Liver (tissue), 3 donors: ENCODE data around the gene ZNF438.

Source experiments
- JUND ChIP-seq, 2 donors: IDR thresholded peaks; 2 replicates each; pipeline ENCODE4 v1.6.1; 2016; ENCODE audit warnings: antibody characterized with exemption in 2 of 2
- NR2F2 ChIP-seq: IDR thresholded peaks from 2 replicates; pipeline ENCODE4 v1.6.1; 2016; ENCODE audit warnings: antibody characterized with exemption
- SP1 ChIP-seq: IDR thresholded peaks from 2 replicates; pipeline ENCODE4 v1.6.1; 2018; ENCODE audit warnings: antibody characterized with exemption, mild to moderate bottlenecking
- TF ChIP-seq, protein P1 (sequence below): fragments of 150-350 bp; IDR thresholded peaks from 2 replicates; pipeline ENCODE4 v1.5.1; 2017; ENCODE audit warnings: improper control_type of control experiment, low read depth, low read length; ENCODE audit not compliant: missing input control
- TF ChIP-seq, protein P2 (sequence below): IDR thresholded peaks from 2 replicates; pipeline ENCODE4 v1.6.1; 2016; ENCODE audit warnings: antibody characterized with exemption, mild to moderate bottlenecking
- TF ChIP-seq, protein P3 (sequence below): IDR thresholded peaks from 2 replicates; pipeline ENCODE4 v1.6.1; 2016; ENCODE audit warnings: antibody characterized with exemption
- donor health status: healthy.
- donor health status: healthy.

DNA sequence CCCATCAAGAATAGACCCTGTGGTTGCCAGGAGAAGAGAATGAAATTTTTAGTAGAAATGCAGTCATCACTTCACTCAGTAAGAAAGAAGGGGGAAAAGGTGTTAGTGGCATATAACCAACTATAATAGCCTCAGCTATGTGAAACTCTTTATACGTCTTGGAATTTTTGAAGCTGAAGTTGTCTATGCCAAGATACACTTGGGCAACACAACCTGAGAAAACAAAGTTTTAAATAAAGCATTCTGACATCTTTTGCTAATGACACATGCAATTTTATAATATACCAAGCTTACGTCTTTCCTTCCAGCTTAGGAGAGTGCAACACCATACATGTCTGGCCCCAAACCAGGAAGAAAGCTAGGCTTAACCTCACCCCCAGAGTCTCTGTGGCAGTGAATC, 40.8 kb upstream of the ZNF438 start:
- TF ChIP-seq NR2F2 (no peak), SP1 (no peak), JUND (IDR thresholded peaks at IDR 0.05) (no peak)
- TF ChIP-seq, protein P1, sequence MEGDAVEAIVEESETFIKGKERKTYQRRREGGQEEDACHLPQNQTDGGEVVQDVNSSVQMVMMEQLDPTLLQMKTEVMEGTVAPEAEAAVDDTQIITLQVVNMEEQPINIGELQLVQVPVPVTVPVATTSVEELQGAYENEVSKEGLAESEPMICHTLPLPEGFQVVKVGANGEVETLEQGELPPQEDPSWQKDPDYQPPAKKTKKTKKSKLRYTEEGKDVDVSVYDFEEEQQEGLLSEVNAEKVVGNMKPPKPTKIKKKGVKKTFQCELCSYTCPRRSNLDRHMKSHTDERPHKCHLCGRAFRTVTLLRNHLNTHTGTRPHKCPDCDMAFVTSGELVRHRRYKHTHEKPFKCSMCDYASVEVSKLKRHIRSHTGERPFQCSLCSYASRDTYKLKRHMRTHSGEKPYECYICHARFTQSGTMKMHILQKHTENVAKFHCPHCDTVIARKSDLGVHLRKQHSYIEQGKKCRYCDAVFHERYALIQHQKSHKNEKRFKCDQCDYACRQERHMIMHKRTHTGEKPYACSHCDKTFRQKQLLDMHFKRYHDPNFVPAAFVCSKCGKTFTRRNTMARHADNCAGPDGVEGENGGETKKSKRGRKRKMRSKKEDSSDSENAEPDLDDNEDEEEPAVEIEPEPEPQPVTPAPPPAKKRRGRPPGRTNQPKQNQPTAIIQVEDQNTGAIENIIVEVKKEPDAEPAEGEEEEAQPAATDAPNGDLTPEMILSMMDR: no peak
- TF ChIP-seq, protein P2, sequence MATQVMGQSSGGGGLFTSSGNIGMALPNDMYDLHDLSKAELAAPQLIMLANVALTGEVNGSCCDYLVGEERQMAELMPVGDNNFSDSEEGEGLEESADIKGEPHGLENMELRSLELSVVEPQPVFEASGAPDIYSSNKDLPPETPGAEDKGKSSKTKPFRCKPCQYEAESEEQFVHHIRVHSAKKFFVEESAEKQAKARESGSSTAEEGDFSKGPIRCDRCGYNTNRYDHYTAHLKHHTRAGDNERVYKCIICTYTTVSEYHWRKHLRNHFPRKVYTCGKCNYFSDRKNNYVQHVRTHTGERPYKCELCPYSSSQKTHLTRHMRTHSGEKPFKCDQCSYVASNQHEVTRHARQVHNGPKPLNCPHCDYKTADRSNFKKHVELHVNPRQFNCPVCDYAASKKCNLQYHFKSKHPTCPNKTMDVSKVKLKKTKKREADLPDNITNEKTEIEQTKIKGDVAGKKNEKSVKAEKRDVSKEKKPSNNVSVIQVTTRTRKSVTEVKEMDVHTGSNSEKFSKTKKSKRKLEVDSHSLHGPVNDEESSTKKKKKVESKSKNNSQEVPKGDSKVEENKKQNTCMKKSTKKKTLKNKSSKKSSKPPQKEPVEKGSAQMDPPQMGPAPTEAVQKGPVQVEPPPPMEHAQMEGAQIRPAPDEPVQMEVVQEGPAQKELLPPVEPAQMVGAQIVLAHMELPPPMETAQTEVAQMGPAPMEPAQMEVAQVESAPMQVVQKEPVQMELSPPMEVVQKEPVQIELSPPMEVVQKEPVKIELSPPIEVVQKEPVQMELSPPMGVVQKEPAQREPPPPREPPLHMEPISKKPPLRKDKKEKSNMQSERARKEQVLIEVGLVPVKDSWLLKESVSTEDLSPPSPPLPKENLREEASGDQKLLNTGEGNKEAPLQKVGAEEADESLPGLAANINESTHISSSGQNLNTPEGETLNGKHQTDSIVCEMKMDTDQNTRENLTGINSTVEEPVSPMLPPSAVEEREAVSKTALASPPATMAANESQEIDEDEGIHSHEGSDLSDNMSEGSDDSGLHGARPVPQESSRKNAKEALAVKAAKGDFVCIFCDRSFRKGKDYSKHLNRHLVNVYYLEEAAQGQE: no peak
- TF ChIP-seq, protein P3, sequence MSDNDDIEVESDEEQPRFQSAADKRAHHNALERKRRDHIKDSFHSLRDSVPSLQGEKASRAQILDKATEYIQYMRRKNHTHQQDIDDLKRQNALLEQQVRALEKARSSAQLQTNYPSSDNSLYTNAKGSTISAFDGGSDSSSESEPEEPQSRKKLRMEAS: no peak
